WI38 (cell line): Measurements from ENCODE around the gene FXYD5.
A peak's percentile ranks its signal among the peaks of the same experiment; 100 is the strongest.

Experiments
- H3K4me3 ChIP-seq: 2 replicates; pipeline ENCODE4 v1.5.1; 2011; ENCODE audit warnings: low read depth, mild to moderate bottlenecking, control low read depth, low read length
- TF ChIP-seq, protein P1 (sequence below): IDR thresholded peaks from 2 replicates; pipeline ENCODE4 v1.5.1; 2012; ENCODE audit warnings: low read depth, mild to moderate bottlenecking, control low read depth, low read length

The FXYD5 gene

DNA sequence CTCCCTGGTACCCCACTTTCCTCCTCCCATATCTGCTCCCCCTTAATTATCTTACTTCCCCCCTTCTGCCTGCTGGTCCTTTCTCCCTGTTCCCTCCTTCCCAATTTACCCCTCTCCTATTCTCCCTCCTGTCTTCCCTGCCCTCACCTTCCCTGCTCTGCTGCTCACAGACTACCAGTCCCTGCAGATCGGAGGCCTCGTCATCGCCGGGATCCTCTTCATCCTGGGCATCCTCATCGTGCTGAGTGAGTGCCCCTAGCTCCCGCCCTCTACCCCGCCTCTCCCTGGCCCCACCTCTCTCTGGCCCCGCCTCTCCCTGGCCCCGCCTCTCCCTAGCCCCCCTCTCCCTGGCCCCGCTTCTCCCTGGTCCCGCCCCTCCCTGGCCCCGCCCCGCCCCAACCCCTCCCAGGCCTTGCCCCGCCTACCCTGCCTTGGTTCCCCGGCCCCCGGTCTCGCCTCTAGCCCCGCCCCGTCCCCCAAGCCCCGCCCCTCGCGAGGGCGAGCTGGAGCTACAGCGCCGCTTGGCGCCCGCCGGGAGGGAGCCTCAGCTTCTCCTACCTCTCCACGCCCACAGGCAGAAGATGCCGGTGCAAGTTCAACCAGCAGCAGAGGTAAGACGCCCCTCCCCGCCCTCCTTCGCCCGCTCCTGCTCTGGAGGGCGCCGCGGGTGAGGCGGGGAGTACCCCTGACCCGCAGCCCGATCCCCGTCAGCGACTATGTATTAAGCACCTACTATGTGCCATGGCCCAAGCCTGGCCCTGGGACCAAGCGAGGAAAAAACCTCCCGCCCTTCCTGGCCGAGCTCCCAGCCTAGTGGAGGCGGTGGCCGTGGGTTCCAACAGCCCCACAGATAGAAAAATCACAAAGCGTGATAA is 13.3 kb upstream of the FXYD5 start:
- TF ChIP-seq, protein P1, sequence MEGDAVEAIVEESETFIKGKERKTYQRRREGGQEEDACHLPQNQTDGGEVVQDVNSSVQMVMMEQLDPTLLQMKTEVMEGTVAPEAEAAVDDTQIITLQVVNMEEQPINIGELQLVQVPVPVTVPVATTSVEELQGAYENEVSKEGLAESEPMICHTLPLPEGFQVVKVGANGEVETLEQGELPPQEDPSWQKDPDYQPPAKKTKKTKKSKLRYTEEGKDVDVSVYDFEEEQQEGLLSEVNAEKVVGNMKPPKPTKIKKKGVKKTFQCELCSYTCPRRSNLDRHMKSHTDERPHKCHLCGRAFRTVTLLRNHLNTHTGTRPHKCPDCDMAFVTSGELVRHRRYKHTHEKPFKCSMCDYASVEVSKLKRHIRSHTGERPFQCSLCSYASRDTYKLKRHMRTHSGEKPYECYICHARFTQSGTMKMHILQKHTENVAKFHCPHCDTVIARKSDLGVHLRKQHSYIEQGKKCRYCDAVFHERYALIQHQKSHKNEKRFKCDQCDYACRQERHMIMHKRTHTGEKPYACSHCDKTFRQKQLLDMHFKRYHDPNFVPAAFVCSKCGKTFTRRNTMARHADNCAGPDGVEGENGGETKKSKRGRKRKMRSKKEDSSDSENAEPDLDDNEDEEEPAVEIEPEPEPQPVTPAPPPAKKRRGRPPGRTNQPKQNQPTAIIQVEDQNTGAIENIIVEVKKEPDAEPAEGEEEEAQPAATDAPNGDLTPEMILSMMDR: no peak; the same call in 1 of the 2 replicates
- no peak overlapping the region for H3K4me3 ChIP-seq

DNA sequence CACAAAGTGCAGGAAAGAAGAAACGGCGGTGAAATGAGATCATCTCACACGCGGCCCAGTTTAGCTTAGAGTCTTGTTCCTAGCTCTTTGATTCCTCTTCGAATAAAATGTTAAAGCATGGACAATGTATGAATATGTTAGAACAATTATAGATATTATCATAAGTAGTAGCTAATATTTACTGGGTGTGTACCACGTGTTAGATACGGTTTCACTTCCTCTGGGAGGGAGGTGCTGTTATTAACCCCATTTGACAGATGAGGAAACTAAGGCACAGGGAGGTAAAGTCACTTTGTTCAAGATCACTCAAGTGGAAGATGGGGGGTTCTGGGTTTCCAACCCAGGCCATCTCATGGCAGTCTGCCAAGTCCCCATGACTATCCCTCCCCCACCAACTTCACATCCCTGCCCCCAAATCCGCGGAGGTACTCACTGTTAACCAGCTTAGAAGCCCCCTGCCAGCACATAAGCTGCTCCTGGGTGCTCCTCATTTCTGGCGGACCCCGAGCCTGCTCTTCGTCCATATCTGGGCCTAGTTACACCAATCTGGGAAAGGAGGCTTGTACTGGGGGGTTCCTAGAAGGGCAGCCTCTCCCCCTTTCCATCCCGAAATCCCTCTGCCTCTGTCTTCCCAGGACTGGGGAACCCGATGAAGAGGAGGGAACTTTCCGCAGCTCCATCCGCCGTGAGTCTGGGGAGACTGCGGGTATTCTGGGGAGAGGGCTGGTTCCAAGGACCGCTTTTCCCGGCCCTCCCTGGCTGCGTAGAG is 12.5 kb upstream of the FXYD5 start:
- no peak overlapping the region for H3K4me3 ChIP-seq

DNA sequence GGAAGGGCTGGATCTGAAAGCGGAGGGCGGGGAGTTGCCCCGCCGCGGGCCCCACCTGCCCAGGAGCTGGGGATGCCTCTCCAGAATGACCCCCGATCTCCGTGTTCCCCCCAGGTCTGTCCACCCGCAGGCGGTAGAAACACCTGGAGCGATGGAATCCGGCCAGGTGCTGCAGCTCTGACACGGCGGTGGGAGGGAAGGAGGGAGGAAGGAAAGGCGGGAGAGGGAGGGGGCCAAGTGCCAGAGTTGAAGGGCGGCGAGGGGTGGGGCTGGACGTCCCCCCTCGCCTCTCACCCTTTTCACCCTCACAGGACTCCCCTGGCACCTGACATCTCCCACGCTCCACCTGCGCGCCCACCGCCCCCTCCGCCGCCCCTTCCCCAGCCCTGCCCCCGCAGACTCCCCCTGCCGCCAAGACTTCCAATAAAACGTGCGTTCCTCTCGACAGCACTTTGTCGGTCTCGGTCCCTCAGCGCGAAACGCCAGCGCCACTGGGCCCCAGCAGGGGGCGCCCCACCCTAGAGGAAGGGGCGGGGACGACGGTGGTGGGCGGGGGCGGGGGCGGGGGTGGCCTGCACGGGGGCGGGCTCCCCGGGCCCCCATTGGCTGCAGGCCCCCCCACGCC is 11.8 kb upstream of the FXYD5 start:
- TF ChIP-seq, protein P1: peak; percentile 44
- H3K4me3 ChIP-seq: no peak overlapping the region

More for the DNA sequence above, 12.5 kb upstream of the FXYD5 start:
- TF ChIP-seq, protein P1: no peak

DNA sequence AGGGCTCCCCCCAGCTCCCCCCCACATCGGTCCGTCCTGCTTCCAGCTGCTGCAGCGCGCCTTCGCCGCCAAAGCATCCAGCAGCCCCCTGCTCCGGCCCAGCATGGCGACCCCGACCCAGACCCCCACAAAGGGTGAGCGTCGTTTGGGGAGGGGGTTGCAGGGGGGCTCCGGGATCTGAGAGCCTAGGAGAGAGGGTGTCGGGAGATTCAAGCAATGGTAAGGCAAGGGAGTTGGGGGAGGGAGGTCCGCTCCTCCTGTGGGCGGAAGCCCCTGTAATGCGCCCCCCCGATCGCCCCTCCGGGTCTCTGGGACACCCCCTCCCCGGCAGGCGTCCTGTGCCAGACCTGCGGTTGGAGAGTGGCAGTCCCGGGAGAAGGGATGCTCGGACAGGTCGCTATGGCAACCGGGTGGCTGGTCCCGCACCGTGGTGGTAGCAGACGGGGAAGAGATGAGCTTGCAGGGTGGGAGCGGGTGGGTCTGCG is 11.3 kb upstream of the FXYD5 start, which contains the start of gene FXYD7:
TSS of gene FXYD7 (plus strand) at position 25 of the 485 bp plus-strand sequence. CDS start at position 104, 79 bp downstream.
- no peak within 1 kb of the TSS for H3K4me3 ChIP-seq
- TF ChIP-seq, protein P1: no peak

DNA sequence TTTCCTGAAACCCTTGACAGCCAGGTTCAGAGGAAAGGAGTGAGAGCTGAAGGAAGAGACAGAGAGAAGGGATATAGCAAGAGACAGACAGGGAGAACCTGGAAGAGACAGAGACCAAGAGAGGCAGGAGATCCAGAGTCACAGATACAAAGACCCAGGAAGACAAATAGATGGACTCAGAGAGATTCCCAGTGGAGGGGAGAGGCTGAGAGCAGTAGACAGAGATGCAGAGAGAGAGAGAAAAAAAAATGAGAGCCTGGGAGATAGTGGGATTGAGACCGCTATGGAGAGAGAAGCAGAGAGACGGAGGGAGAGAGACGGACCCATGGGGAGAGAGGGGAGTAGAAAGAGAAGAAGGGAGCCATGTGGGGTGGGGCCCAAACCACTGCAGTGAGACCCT is 10.7 kb upstream of the FXYD5 start:
- H3K4me3 ChIP-seq: no peak overlapping the region
- TF ChIP-seq, protein P1: no peak

DNA sequence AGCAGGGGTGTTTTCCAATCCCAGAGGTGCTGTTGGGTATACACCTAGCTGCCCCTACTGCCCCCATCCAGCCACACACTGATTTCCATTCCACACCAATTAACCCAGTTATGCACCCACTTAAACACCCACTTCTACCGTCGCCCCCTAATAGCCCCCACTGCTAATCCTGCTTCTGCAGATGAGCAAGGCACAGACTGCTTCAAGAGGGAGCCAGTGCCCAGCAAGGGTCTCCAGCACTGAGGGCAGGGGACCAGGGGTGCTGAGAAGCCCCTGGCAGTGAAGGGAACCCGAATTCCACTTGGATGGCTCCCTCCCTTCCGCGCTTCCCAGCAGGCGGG is 10.3 kb upstream of the FXYD5 start:
- TF ChIP-seq, protein P1: no peak
- H3K4me3 ChIP-seq: no peak overlapping the region
